Fibroblast of skin of right quadriceps (primary cell): ENCODE results near the gene PCNT.

Experiments used
- DNase-seq: peaks from one replicate; pipeline ENCODE4 v3.0.0-alpha.2; 2013

Gene PCNT, protein sequence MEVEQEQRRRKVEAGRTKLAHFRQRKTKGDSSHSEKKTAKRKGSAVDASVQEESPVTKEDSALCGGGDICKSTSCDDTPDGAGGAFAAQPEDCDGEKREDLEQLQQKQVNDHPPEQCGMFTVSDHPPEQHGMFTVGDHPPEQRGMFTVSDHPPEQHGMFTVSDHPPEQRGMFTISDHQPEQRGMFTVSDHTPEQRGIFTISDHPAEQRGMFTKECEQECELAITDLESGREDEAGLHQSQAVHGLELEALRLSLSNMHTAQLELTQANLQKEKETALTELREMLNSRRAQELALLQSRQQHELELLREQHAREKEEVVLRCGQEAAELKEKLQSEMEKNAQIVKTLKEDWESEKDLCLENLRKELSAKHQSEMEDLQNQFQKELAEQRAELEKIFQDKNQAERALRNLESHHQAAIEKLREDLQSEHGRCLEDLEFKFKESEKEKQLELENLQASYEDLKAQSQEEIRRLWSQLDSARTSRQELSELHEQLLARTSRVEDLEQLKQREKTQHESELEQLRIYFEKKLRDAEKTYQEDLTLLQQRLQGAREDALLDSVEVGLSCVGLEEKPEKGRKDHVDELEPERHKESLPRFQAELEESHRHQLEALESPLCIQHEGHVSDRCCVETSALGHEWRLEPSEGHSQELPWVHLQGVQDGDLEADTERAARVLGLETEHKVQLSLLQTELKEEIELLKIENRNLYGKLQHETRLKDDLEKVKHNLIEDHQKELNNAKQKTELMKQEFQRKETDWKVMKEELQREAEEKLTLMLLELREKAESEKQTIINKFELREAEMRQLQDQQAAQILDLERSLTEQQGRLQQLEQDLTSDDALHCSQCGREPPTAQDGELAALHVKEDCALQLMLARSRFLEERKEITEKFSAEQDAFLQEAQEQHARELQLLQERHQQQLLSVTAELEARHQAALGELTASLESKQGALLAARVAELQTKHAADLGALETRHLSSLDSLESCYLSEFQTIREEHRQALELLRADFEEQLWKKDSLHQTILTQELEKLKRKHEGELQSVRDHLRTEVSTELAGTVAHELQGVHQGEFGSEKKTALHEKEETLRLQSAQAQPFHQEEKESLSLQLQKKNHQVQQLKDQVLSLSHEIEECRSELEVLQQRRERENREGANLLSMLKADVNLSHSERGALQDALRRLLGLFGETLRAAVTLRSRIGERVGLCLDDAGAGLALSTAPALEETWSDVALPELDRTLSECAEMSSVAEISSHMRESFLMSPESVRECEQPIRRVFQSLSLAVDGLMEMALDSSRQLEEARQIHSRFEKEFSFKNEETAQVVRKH (N-terminal part only)

DNA sequence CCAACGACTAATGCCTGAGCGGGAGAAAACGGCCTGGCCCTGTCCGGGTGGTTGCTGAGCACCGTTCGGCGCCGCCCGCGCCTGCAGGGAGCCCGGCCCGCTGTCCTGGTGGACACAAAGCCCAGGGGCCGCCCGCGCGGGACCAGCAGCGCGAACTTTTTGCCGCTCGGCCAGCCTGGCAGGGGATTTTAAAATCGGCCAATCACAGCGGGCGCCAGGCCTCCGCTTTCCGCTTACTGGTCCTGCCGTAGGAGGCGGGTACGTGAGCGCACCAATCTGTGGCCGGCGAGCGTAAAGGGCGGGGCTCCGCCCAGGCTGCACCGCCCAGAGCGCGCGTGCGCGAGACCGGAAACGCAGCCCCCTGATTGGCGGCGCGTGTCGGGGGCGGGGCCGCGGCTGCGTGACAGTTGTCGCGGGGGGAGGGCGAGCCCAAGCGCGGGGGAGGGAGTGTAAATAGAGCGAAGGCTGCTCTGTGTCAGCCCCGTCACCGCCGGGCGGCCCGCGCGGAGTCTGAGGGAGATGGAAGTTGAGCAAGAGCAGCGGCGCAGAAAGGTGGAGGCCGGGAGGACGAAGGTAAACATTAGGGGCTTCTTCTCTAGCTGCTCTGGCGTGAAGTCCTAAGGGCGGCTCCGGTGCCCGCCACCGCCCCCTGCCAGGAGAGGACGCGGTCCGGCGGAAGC is at the start of gene PCNT, which contains the start of gene C21orf58:
Gene PCNT (plus strand): TSS at position 447 of the 680 bp plus-strand sequence. CDS start 73 bp downstream, at position 520.
Gene C21orf58 (minus strand): TSS at position 161 of the 680 bp plus-strand sequence. CDS start 1,132 bp downstream, outside the sequence.
- peak; percentile 98 for DNase-seq

DNA sequence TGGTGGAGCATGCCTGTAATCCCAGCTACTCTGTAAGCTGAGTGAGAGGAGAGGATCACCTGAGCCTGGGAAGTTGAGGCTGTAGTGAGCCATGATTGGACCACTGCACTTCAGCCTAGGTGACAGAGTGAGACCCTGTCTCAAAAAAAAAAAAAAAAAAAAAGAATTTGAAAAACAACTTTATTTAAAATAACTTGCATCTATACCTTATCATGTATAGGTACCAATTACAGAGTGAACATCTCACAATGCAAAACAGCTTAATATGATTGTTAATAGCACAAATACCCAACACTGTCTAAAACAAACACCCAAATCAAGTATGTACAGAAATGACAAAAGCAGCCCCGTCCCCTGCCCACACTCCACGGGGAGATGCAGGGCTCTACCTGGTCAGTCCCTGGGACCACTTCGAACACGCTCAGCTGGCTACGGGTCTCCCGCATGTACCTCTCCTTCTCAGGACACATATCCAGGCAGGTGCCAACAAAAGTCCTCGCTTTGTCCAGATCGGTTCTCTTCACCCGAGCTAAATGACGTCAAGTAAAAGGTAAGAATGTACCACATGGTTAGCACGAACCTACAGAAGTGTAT is 49.1 kb upstream of the PCNT start:
- DNase-seq, result no peak

DNA sequence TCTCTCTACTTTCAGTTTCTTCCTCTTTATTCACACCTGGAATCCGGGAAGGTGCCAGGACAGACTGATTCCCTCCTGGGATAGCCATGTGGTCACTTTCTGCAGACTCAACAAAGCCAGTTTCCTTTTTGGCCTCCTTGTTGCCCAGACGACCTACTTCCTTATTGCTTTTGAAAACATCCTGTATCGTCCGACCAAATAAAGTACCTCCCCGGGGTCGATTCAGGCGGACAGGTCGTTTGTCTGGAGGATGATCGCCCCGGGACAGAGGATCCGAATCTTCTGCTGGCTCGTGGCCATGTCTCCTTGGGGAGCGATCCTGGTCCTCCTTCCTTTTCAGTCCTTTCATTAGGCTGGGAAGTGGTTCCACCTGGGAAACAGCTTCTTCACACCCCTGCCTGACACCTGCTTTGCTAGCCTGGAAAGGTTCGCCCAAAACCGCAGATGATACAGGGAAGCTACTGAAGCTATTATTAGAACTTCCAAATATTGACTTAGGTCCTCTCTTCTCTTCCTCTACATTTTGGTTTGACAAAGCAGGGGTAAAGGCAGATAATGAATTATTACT is 39.8 kb upstream of the PCNT start:
- DNase-seq, result no peak

DNA sequence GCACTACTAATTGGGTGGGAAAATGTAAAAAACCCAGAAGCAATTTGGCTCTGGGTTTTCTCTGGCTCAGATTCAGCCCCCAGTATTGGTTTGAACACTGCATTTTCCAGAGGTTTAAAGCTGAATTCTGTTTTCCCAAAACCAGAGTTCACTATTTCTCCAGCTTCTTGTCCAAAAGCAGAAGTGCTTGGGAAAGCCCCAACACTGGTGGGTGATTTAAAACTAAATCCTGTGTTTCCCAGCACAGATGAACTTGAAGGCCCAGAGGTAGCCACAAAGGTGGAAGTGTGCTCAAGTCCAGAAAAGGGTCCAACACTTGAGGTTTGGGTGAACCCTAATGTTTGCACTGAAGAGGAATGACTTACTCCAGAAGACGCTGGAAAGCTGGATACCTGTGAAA is 39.2 kb upstream of the PCNT start:
- no peak for DNase-seq

DNA sequence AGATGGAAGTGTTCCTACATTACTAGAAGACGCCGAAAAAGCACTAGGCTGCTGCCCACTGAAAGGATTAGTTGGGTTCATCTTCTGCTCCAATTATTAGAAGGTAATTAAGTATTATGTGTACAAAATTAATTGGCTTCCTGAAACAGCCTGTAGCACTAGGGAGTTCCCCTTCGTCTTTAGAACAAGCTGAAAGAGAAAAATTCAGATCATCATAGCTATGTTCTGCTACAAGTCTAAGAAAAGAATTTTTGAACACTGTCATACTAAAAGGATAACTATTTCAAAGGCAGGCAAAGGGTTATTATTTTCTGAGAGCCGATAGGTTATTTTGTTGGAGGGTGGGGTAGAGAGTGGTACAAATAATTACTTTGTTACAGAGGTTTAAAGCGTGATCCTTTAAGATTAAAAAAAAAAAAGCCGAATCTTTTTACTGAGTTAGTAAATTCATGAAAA is 38.7 kb upstream of the PCNT start, which contains the start of gene MCM3AP:
Gene MCM3AP (minus strand): TSS at position 406 of the 456 bp plus-strand sequence. CDS start 325 bp downstream, at position 81.
- no peak for DNase-seq

DNA sequence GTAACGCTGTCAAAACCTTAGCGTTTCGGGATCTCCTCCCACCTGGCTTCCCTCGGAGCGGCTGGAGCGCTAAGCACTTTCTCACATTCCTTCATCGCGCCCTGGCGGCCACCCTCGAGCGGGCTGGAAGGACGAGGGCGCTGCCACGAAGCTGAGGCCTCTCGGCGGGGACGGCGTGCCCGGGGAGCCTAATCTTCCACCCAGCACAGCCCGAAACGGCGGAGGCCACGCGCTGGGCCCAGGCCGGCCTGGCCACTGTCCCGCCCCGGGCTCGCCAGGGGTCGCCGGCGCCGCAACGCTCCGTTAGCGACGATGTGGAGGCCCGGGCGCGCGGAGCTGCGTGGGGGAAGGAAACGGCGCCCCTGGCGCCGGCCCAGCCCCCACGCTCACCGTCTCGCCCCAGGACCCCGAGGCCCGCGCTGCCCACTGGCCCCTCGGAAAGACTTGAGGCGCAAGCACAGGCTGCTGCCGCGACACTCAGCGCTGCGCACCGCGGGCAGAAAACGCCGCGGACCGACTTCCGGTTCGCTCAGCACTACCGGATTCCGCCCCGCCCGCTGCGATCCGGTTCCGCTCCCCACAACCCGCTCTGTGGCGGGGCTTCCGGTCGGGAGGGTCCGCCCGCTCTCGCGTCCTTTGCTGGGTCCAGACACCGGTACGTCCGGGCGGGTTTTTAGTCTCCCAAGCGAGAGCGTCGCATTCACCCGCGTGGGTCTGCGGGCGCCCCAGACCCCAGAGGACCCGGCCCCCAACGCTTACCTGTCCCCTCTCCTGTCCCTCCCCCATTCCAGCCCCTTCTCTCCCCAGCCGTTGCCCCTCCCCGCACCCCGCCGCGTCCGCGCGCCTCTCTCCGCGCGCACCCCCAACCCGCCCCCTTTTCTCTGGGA is 38.0 kb upstream of the PCNT start, which contains the start of gene YBEY:
Gene YBEY (plus strand): TSS at position 582 of the 887 bp plus-strand sequence. CDS start 572 bp downstream, outside the sequence.
- peak; percentile 92 for DNase-seq

DNA sequence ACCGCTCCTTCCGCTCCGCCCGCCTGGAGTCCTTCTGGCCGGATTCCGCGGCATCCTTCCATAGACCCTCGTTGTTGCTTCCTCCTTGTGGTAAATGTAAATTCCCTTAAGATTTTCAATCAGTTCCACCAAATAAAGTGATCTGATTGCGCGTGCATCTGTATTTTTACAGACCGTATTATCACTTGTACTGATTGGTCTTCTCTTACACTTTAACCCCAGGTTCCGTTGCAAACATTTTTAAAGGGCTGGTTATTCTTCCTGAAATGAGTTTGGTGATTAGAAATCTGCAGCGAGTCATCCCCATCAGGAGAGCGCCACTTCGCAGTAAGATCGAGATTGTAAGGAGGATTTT is 37.3 kb upstream of the PCNT start:
- no peak for DNase-seq

DNA sequence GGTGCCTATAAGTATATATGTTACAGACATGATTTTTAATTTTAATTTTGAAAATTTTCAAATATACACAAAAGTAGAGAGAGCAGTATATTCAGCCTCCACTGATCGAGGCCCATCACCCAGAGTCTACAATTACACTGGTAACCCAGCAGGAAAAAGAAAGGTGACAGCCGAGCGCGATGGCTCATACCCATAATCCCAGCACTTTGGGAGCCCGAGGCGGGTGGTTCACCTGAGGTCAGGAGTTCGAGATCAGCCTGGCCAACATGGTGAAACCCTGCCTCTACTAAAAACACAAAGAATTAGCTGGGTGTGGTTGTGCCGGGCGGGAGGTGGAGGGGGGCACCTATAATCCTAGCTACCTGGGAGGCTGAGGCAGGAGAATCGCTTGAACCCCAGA is 36.4 kb upstream of the PCNT start:
- no peak for DNase-seq

DNA sequence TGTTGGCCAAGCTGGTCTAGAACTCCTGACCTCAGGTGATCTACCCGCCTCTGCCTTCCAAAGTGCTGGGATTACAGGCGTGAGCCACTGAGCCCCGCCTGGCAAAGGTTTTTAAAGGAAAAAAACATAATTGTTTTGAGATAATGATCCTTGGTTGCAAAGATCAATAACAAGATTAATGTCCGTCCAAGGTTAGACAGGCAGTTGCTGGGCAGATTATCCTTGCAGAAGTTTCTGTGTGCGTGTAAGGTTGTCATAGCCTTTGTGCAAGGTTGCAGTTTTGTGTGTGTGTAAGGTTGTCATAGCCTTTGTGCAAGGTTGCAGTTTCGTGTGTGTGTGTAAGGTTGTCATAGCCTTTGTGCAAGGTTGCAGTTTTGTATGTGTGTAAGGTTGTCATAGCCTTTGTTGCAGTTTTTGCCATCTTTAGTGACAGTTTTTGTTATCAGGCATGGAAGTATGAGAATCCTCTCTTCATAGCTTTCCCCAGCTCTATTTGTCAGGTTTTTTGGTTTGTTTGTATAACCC is 34.2 kb upstream of the PCNT start:
- no peak for DNase-seq

DNA sequence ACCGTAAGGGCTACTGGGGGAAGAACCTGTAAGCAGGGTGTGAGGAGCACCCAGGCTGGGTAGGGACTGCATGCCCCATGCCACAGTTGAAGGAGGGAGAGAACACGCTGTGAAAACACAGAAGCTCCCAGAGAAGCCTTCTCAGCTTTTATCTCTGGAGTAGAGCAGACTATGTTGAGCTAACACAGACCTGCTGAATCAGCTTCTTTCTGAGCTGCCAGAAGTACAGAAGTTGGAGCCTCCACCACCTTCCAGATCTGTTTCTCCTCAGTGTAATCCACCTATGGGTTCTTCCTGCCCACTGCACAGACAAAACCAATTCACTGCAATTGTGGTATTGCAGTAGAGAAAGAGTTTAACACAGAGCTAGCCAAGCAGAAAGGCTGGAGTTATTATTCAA is 32.4 kb upstream of the PCNT start:
- no peak for DNase-seq

DNA sequence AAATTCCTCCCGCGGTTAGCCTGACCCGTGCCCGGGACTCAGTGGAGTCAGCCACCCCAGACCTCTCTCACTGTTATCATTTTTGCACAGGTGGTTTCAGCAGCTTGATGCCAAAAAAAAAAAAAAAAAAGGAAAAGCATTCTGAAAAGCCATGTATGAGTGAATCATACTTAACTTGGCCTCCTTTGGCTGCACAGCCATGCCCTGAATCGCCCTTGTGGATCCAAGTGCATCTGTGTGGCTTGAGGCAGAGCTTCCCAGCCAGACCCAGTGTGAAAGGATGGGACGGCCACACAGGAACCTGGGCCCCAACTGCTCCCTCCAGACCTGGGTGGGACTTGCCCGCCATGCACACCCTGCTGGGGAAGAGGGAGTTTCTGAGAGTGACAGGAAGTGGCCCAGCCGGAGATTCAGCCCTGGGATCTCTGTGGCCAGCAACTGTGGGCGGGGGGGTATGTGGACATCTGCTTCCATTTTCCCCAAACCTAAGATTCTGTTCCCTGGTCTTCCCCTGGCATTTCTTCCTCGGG is 29.2 kb upstream of the PCNT start:
- peak; percentile 59 for DNase-seq

DNA sequence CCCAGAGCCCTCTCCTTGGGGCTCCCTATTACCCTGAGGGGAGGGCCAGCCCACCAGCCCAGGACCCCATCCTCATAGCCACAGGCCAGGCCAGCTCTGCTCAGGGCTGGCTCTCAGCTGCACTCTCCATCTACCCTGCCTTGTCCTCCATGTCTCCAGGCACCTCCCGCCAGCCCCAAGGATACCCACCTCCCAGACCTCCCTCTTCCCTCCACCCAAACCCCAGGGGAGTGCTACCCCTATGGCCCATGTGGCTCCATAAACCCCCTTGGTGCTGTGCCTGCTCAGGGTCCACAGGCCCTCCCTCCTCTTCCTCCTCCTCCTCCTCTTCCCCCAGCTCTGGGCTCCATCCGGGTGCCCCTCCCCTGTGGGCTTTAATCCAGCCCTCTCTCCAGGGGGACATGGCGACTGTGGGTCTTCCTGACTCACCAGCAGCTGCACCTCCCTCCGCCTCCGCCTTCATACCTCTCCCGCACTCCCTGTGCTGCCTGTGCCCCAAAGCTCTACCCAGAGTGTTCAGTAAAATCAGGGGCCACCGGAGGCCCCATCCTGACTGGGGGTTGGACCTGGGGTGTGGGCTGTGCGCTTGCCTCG is 28.7 kb upstream of the PCNT start:
- peak; percentile 84 for DNase-seq

DNA sequence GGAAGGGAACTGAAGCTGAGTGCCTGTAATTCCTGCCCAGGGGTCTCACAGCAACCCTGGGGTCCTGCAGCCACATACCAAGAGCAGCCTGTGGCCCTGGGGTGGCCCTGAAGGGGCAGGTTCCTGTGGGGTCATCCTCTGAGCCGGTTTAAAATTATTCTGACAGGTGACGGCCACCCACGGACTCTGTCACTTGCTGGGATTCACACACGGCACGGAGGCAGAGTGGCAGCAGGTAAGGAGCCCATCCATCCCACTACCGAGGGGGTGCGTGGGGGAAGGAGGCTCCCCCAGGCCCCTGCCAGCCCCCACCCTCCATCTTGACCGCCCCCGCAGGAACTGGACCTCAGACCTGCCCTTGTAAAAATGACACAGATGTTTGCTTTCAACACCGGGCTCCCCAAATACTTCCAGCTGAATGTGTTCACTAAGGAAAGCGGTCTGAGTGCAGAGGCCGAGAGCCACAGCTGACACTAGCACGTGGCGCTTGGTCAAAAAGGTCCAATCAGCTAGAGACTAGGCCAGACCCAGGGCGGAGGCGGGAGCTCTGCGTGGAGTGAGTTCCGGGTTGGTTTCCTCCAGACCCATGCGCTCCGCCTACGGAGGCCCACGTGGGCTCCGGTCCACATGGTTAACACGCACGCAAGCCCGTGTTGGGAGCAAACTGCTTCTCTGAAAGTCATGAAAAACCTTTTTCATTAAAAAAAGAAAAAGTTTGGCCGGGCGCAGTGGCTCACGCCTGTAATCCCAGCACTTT is 27.8 kb upstream of the PCNT start:
- DNase-seq, result peak; percentile 88

DNA sequence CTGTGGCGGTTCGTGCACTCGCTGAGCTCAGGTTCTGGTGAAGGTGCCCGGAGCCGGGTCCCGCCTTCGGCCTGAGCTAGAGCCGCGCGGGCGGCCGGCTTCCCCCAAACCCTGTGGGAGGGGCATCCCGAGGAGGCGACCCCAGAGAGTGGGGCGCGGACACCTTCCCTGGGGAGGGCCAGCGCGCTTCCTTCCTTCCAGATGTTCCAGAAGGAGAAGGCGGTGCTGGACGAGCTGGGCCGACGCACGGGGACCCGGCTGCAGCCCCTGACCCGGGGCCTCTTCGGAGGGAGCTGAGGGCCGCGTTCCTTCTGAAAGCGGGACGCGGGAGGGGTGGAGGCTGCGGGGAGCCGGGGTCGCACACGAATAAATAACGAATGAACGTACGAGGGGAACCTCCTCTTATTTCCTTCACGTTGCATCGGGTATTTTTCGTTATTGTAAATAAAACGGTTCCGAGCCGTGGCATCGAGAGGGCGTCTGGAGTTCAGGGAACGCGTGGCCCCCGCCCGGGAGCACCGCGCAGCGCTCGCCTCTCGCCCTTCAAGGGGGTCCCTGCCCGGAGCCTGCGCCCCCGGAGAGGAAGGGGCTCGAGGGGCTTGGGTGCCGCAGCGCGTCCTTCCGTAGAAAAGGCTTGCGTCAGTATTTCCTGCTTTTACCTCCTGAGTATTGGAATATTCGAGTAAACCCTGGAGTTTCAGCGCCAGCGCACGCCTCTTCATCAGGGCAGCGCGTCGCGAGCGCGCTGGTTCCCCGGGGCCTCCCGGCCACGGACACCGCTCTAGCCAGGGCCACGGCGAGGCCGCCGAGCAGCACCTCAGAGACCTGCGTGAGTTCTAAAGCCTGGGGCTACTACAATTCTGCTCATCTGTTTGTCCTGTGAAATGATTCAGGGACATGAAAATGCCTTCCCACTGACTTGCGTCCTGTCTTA is 26.4 kb upstream of the PCNT start:
- DNase-seq, result peak; percentile 32

DNA sequence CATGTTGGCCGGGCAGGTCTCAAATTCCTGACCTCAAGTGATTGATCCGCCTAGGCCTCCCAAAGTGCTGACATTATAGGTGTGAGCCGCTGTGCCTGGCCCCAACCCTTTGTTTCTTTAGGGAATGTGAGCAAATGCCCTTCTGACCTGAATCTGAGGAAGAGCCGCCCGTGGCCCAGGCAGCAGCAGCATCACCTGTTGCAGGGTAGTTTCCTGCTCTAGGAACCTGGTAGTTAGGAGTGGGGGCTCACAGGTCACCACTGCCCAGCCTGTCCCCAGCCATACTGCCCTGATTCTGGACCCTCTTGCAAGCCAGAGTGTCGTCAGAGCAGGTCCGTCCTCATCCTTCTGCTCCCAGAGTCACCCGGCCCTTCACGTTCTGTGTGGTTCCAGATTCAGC is 24.8 kb upstream of the PCNT start:
- DNase-seq, result no peak

DNA sequence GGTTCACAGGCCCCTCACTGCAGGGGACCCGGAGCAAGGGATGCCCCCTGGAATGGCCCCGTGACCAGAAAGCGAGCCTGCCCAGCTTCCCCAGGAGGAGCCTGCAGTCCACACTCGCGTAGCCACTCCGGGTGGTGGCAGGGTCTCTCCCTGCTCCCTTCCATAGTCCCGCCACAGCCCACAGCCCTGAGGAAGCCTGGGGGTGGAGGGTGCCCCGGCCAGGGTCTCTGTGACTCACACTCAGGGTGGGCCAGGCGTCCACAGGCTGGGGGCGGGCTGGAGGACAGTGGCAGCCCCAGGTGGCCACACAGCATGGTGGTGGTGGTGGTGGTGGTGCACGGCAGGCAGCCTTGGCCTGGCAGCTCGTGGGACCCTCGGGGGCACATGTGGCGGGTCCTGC is 22.2 kb upstream of the PCNT start:
- DNase-seq, result no peak

DNA sequence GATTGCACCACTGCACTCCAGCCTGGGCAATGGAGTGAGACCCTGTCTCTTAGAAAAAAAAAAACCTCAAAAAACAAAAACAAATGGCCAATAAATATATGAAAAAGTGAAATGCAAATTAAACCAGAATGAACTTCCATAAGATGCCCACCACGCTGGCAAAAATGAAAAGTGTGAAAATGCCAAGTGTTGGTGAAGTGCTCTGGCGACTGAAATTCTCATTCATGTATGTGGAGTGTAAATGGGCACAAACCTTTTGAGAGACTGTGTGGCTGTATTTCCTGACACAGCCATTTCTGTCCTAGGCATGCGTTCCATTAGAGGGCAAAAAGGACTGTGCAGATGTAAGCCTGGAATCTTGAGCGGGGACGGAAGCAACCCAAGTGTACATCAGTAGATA is 19.5 kb upstream of the PCNT start:
- DNase-seq, result no peak
